AG04450 (cell line): ENCODE measurements around the gene DYSF. TPM values are rescaled to one million over a fixed set of nuclear protein-coding genes. Genes with fewer than 3 reads are reported as not detected.

ENCODE experiments used
- CTCF ChIA-PET: fragments of 300-600, 350-600 bp; formaldehyde crosslinking; extraction: SDS; loops from one replicate; lab custom pipeline; 2022; ENCODE audit warnings: antibody characterized with exemption, inconsistent platforms; lab: Charles Lee
- POLR2A ChIA-PET: fragments of 350-600 bp; formaldehyde crosslinking; extraction: SDS; loops from one replicate; lab custom pipeline; 2021; ENCODE audit warnings: antibody characterized with exemption, inconsistent platforms; lab: Yijun Ruan, JAX
- DNase-seq: peaks from one replicate; pipeline ENCODE4 v3.0.0-alpha.2; 2011; ENCODE audit warnings: low read depth, low spot score
- H3K27ac ChIP-seq: one replicate; pipeline ENCODE4 v1.5.1; 2012; ENCODE audit warnings: low read depth, low read length, control low read depth
- H3K27me3 ChIP-seq: one replicate; pipeline ENCODE4 v1.6.0; 2012; ENCODE audit warnings: low read length; ENCODE audit not compliant: control insufficient read depth, insufficient read depth
- H3K4me3 ChIP-seq: 2 replicates; pipeline ENCODE4 v1.5.1; 2011; ENCODE audit warnings: mild to moderate bottlenecking, low read depth, low read length, control low read depth
- H3K9me3 ChIP-seq: 2 replicates; pipeline ENCODE4 v1.5.1; 2012; ENCODE audit warnings: low read length; ENCODE audit not compliant: control insufficient read depth, insufficient read depth
- polyA plus RNA-seq: library from polyadenylated mRNA; depleted of rRNA; stranded (reverse); fragments of >200 nt; gene quantifications from 2 replicates; pipeline ENCODE4 v1.2.3, GENCODE V29; 2011
- TF ChIP-seq, protein P1 (sequence below): IDR thresholded peaks from 2 replicates; pipeline ENCODE4 v1.5.1; 2011; ENCODE audit warnings: low read depth, low read length, control low read depth, inconsistent platforms

DYSF gene
- polyA plus RNA-seq, 1 experiment, result 0.07 TPM

DNA sequence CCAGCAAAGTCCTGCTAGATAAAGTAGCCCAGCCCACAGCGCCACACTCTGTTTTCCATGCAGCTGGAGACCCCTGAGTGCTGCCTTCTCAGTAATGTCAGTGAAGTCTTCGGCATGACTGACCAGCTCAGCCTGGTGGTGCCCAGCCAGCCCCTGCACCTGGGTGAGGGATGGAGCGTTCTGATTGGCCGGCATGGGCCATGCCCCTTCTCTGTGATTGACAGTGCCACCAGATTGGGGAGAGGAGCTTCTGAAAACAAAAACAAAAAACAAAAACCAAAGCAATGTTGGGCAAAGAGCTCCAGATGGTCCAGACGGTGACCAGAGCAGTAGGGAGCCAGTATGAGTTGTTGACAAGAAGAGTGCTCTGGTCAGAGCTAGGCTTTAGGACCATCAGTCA is 122.6 kb downstream of the DYSF start:
- Histone ChIP-seq H3K27ac (no peak overlapping the region), H3K4me3 (no peak overlapping the region), H3K27me3 (peaks cover 5% of the 10 kb centered on the region), H3K9me3 (peaks cover 11% of the 10 kb centered on the region)
- ChIA-PET CTCF (no interaction called here), POLR2A (no interaction called here)
- TF ChIP-seq, protein P1, sequence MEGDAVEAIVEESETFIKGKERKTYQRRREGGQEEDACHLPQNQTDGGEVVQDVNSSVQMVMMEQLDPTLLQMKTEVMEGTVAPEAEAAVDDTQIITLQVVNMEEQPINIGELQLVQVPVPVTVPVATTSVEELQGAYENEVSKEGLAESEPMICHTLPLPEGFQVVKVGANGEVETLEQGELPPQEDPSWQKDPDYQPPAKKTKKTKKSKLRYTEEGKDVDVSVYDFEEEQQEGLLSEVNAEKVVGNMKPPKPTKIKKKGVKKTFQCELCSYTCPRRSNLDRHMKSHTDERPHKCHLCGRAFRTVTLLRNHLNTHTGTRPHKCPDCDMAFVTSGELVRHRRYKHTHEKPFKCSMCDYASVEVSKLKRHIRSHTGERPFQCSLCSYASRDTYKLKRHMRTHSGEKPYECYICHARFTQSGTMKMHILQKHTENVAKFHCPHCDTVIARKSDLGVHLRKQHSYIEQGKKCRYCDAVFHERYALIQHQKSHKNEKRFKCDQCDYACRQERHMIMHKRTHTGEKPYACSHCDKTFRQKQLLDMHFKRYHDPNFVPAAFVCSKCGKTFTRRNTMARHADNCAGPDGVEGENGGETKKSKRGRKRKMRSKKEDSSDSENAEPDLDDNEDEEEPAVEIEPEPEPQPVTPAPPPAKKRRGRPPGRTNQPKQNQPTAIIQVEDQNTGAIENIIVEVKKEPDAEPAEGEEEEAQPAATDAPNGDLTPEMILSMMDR, result no peak
- no peak for DNase-seq

DNA sequence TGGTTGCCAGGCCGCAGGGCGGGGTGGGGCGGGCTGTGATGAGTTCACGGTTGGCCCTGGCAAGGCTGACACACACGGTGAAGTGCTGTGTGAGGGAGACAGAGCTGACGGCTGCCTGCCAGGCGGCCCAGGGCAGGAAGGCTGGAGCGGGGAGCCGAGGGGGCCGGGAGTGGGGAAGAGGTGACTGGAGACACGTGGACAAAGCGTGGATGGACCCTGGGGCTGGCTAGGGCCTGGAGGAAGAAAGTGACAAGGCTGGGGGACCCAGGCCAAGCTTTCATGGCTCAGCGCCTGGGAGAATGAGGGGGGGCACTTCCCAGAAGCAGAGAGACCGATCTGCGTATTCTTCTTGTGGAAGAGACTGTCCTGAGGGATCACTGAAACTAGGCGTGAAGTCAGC is 123.2 kb downstream of the DYSF start:
- Histone ChIP-seq H3K27ac (no peak overlapping the region), H3K9me3 (peaks cover 5% of the 10 kb centered on the region), H3K4me3 (no peak overlapping the region), H3K27me3 (peaks cover 9% of the 10 kb centered on the region)
- TF ChIP-seq, protein P1, result no peak
- ChIA-PET CTCF (no interaction called here), POLR2A (no interaction called here)
- DNase-seq, result no peak

DNA sequence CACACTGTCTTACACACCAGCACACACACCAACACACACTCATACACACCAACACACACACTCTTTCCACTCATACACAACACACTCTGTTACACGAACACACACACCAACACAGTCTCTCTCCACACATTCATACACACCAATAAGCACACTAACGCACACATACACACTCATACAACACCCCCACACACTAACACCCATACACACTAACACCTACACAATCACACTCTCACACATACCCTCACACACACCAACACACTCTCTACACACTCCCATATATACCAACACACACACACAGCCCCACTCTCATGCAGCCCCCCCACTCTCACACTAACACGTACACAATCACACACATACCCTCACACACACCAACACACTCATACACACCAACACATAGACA is 123.8 kb downstream of the DYSF start:
- DNase-seq, result no peak
- peaks cover 9% of the 10 kb centered on the region for H3K27me3 ChIP-seq
- no peak overlapping the region for H3K27ac ChIP-seq
- CTCF ChIA-PET, result no interaction called here
- H3K9me3 ChIP-seq, result no peaks in the 10 kb centered on the region; the same call in 1 of the 2 replicates
- POLR2A ChIA-PET, result no interaction called here
- TF ChIP-seq, protein P1, result no peak
- no peak overlapping the region for H3K4me3 ChIP-seq

DNA sequence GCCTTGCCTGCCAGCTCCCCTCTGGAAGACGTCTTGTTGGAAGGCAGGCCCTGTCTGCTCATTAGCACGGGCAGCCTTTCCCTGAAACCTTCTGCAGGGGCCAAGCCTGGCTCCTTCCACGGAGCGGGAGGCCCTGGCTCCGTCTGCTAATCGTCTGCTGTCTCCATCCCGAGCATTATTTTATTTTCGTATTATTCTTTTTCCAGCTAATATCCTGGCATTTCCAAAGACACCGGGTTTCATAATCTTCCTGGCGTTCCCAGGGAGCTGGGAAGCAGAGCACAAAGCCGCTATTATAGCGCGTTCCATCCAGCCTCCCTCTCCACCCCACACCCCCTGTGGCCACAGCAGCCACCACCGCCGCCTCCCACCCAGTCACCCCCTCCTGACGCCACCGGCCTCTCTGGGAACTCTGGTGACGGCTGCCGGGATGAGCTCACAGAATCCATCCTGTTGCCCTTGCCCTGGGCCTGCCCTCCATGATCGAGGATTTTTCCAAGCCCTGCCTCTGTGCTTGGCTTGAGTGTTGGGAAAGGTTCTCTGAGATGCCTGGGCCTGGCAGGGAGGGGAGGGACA is 125.5 kb downstream of the DYSF start:
- Histone ChIP-seq H3K27ac (no peak overlapping the region), H3K4me3 (no peak overlapping the region), H3K27me3 (peaks cover 10% of the 10 kb centered on the region), H3K9me3 (no peaks in the 10 kb centered on the region; the same call in 1 of the 2 replicates)
- ChIA-PET CTCF (interaction anchor here (0.6 to 0.9 kb wide), 2 partner anchors 33 to 343 kb away, joined by 3 read pairs; no protein-coding TSS in a partner anchor), POLR2A (no interaction called here)
- TF ChIP-seq, protein P1, result no peak
- DNase-seq, result no peak

DNA sequence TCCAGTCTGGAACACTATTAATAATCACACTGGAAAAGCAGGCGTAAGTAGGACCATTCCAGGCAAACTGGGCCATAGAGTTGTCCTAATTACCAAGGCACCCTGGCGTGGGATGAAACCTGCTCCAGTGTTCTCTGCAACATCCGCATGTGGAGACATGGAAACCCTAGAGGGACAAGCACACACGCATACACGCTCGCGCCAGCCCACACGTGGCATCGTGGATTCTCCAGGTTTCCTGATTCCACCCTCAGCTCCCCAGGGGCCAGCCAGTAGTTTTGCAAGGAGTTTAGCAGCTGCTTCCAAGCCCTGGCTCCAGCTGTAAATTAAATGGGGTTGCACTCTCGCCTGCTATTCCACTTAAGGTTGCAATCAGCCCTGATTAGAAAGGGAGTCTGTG is 127.7 kb downstream of the DYSF start:
- POLR2A ChIA-PET, result no interaction called here
- CTCF ChIA-PET, result interaction anchor here (0.6 kb wide), 1 partner anchor 305 kb away, joined by 7 read pairs; no protein-coding TSS in a partner anchor
- Histone ChIP-seq H3K4me3 (no peak overlapping the region), H3K9me3 (no peaks in the 10 kb centered on the region; the same call in 1 of the 2 replicates), H3K27ac (no peak overlapping the region), H3K27me3 (peaks cover 18% of the 10 kb centered on the region)
- TF ChIP-seq, protein P1, result no peak
- DNase-seq, result no peak
